Sigmoid colon (tissue), 4 donors: ENCODE measurements around the gene NIPAL3.

Experiments used
- POLR2A ChIP-seq, 2 donors: fragments of 450-650 bp; IDR thresholded peaks; one replicate each; pipeline ENCODE4 v1.6.1; 2016; ENCODE audit warnings: antibody characterized with exemption in 2 of 2, mild to moderate bottlenecking in 2 of 2, moderate library complexity in 2 of 2
- POLR2AphosphoS5 ChIP-seq, 4 donors: sonication (generic); formaldehyde crosslinking; IDR thresholded peaks; one replicate each; pipeline ENCODE4 v1.6.1; 2017; ENCODE audit warnings: antibody characterized with exemption in 4 of 4
- TF ChIP-seq, protein P1 (sequence below), 4 experiments: fragments of 450-650 bp in 3 of 4; fragments of 200-600 bp in 1 of 4; IDR thresholded peaks; one replicate each; pipeline ENCODE4 v1.5.1; 2016 to 2019; ENCODE audit warnings: antibody characterized with exemption in 4 of 4, mild to moderate bottlenecking in 3 of 4, moderate library complexity in 2 of 4

GRCh38 chr1:24500448-24501048 lies 84.9 kb downstream of the NIPAL3 start:
- TF ChIP-seq, protein P1, sequence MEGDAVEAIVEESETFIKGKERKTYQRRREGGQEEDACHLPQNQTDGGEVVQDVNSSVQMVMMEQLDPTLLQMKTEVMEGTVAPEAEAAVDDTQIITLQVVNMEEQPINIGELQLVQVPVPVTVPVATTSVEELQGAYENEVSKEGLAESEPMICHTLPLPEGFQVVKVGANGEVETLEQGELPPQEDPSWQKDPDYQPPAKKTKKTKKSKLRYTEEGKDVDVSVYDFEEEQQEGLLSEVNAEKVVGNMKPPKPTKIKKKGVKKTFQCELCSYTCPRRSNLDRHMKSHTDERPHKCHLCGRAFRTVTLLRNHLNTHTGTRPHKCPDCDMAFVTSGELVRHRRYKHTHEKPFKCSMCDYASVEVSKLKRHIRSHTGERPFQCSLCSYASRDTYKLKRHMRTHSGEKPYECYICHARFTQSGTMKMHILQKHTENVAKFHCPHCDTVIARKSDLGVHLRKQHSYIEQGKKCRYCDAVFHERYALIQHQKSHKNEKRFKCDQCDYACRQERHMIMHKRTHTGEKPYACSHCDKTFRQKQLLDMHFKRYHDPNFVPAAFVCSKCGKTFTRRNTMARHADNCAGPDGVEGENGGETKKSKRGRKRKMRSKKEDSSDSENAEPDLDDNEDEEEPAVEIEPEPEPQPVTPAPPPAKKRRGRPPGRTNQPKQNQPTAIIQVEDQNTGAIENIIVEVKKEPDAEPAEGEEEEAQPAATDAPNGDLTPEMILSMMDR (IDR thresholded peaks at IDR 0.05) = no peak
- TF ChIP-seq POLR2A (IDR thresholded peaks at IDR 0.05) (no peak), POLR2AphosphoS5 (IDR thresholded peaks at IDR 0.05) (no peak)
